ENCODE results near the gene C1orf52. TPM values are rescaled to one million over a fixed set of nuclear protein-coding genes. Genes with fewer than 3 reads are reported as not detected.

The C1orf52 gene
- total RNA-seq, 1 experiment from 2014 or later = 38.9 TPM

GRCh38 chr1:85289207-85289847 is 29.9 kb upstream of the C1orf52 start:
- no peak overlapping the region for H3K4me3 ChIP-seq (ENCODE audit: insufficient read depth, low read depth, low read length)
- DNase-seq = no peak
- H3K27me3 ChIP-seq (ENCODE audit: control insufficient read depth, insufficient read depth, low read length) = no peaks in the 10 kb centered on the region
- no peaks in the 10 kb centered on the region for H3K36me3 ChIP-seq (replicated peaks; ENCODE audit: control insufficient read depth, insufficient read depth, low read length)

- Histone ChIP-seq H3K27me3 (ENCODE audit: control insufficient read depth, insufficient read depth, low read length) (no peaks in the 10 kb centered on the region), H3K36me3 (replicated peaks; ENCODE audit: control insufficient read depth, insufficient read depth, low read length) (no peaks in the 10 kb centered on the region), H3K4me3 (ENCODE audit: insufficient read depth, low read depth, low read length) (no peak overlapping the region)
- DNase-seq = no peak
Measured at GRCh38 chr1:85284202-85284601, 24.7 kb upstream of the C1orf52 start.

GRCh38 chr1:85283475-85284199 is 24.2 kb upstream of the C1orf52 start:
- Histone ChIP-seq H3K4me3 (ENCODE audit: insufficient read depth, low read depth, low read length) (no peak overlapping the region), H3K27me3 (ENCODE audit: control insufficient read depth, insufficient read depth, low read length) (no peaks in the 10 kb centered on the region), H3K36me3 (replicated peaks; ENCODE audit: control insufficient read depth, insufficient read depth, low read length) (no peaks in the 10 kb centered on the region)
- peak; percentile 55 for DNase-seq

GRCh38 chr1:85282424-85282823 is 23.0 kb upstream of the C1orf52 start:
- Histone ChIP-seq H3K36me3 (replicated peaks; ENCODE audit: control insufficient read depth, insufficient read depth, low read length) (no peaks in the 10 kb centered on the region), H3K4me3 (ENCODE audit: insufficient read depth, low read depth, low read length) (no peak overlapping the region), H3K27me3 (ENCODE audit: control insufficient read depth, insufficient read depth, low read length) (no peaks in the 10 kb centered on the region)
- peak; percentile 83 for DNase-seq

GRCh38 chr1:85280636-85281035 is 21.2 kb upstream of the C1orf52 start:
- Histone ChIP-seq H3K27me3 (ENCODE audit: control insufficient read depth, insufficient read depth, low read length) (no peaks in the 10 kb centered on the region), H3K36me3 (replicated peaks; ENCODE audit: control insufficient read depth, insufficient read depth, low read length) (no peaks in the 10 kb centered on the region), H3K4me3 (ENCODE audit: insufficient read depth, low read depth, low read length) (no peak overlapping the region)
- no peak for DNase-seq

- Histone ChIP-seq H3K36me3 (replicated peaks; ENCODE audit: control insufficient read depth, insufficient read depth, low read length) (no peaks in the 10 kb centered on the region), H3K27me3 (ENCODE audit: control insufficient read depth, insufficient read depth, low read length) (no peaks in the 10 kb centered on the region), H3K4me3 (ENCODE audit: insufficient read depth, low read depth, low read length) (no peak overlapping the region)
- DNase-seq = no peak
Measured at GRCh38 chr1:85279458-85280080, 20.1 kb upstream of the C1orf52 start.

- no peak for DNase-seq
- Histone ChIP-seq H3K27me3 (ENCODE audit: control insufficient read depth, insufficient read depth, low read length) (no peaks in the 10 kb centered on the region), H3K4me3 (ENCODE audit: insufficient read depth, low read depth, low read length) (no peak overlapping the region), H3K36me3 (replicated peaks; ENCODE audit: control insufficient read depth, insufficient read depth, low read length) (no peaks in the 10 kb centered on the region)
Measured at GRCh38 chr1:85278853-85279314, 19.4 kb upstream of the C1orf52 start.

- Histone ChIP-seq H3K36me3 (replicated peaks; ENCODE audit: control insufficient read depth, insufficient read depth, low read length) (no peaks in the 10 kb centered on the region), H3K27me3 (ENCODE audit: control insufficient read depth, insufficient read depth, low read length) (no peaks in the 10 kb centered on the region), H3K4me3 (ENCODE audit: insufficient read depth, low read depth, low read length) (no peak overlapping the region)
- DNase-seq = no peak
Measured at GRCh38 chr1:85277802-85278201, 18.3 kb upstream of the C1orf52 start.

- Histone ChIP-seq H3K36me3 (replicated peaks; ENCODE audit: control insufficient read depth, insufficient read depth, low read length) (no peaks in the 10 kb centered on the region), H3K4me3 (ENCODE audit: insufficient read depth, low read depth, low read length) (peak overlapping the region; percentile 35), H3K27me3 (ENCODE audit: control insufficient read depth, insufficient read depth, low read length) (no peaks in the 10 kb centered on the region)
- DNase-seq = no peak
Measured at GRCh38 chr1:85276978-85277639, 17.6 kb upstream of the C1orf52 start.

GRCh38 chr1:85276215-85276977 is 16.9 kb upstream of the C1orf52 start, which contains the start of gene BCL10:
BCL10 (minus strand) TSS chr1:85276632; CDS start chr1:85276352, 280 bp downstream.
- DNase-seq = peak; percentile 97
- Histone ChIP-seq H3K4me3 (ENCODE audit: insufficient read depth, low read depth, low read length) (peak within 1 kb of the TSS; percentile 63), H3K36me3 (replicated peaks; ENCODE audit: control insufficient read depth, insufficient read depth, low read length) (no peaks in the 10 kb centered on the region), H3K27me3 (ENCODE audit: control insufficient read depth, insufficient read depth, low read length) (no peaks in the 10 kb centered on the region)

GRCh38 chr1:85275701-85276214 is 16.3 kb upstream of the C1orf52 start:
- peaks cover 3% of the 10 kb centered on the region for H3K36me3 ChIP-seq (replicated peaks; ENCODE audit: control insufficient read depth, insufficient read depth, low read length)
- H3K4me3 ChIP-seq (ENCODE audit: insufficient read depth, low read depth, low read length) = peak overlapping the region; percentile 63
- DNase-seq = peak; percentile 49
- H3K27me3 ChIP-seq (ENCODE audit: control insufficient read depth, insufficient read depth, low read length) = no peaks in the 10 kb centered on the region

GRCh38 chr1:85274969-85275453 is 15.5 kb upstream of the C1orf52 start:
- Histone ChIP-seq H3K4me3 (ENCODE audit: insufficient read depth, low read depth, low read length) (0 out of 2 replicates have a peak overlapping the region, but pooled peaks have one; percentile 63), H3K36me3 (replicated peaks; ENCODE audit: control insufficient read depth, insufficient read depth, low read length) (peaks cover 7% of the 10 kb centered on the region), H3K27me3 (ENCODE audit: control insufficient read depth, insufficient read depth, low read length) (no peaks in the 10 kb centered on the region)
- no peak for DNase-seq

- Histone ChIP-seq H3K4me3 (ENCODE audit: insufficient read depth, low read depth, low read length) (no peak overlapping the region), H3K27me3 (ENCODE audit: control insufficient read depth, insufficient read depth, low read length) (no peaks in the 10 kb centered on the region), H3K36me3 (replicated peaks; ENCODE audit: control insufficient read depth, insufficient read depth, low read length) (peaks cover 10% of the 10 kb centered on the region)
- DNase-seq = no peak
Measured at GRCh38 chr1:85273397-85273796, 13.9 kb upstream of the C1orf52 start.
